ENCODE data around the gene HNRNPAB. TPM values are rescaled to one million over a fixed set of nuclear protein-coding genes. Genes with fewer than 3 reads are reported as not detected.

Gene HNRNPAB
- total and polyA plus RNA-seq, 2 experiments from 2014 or later: 154 to 224 TPM

GRCh38 chr5:178201927-178202235 is 2.5 kb upstream of the HNRNPAB start:
- DNase-seq (ENCODE audit: low read depth in 1 of 2, low spot score in 1 of 2): no peak
- Histone ChIP-seq H3K27ac (no peak overlapping the region), H3K27me3 (no peaks in the 10 kb centered on the region), H3K4me1 (ENCODE audit: low read depth) (peaks cover 9% of the 10 kb centered on the region), H3K9me3 (ENCODE audit: low read depth) (no peaks in the 10 kb centered on the region), H3K36me3 (peaks cover 8% of the 10 kb centered on the region), H3K4me3 (no peak overlapping the region)
- no peak for TF ChIP-seq CTCF (IDR thresholded peaks at IDR 0.05; ENCODE audit: low read depth, low read length)

- H3K4me3 ChIP-seq: no peak overlapping the region
- H3K27ac ChIP-seq: no peak overlapping the region
- no peak for DNase-seq (ENCODE audit: low read depth in 1 of 2, low spot score in 1 of 2)
- H3K9me3 ChIP-seq (ENCODE audit: low read depth): no peaks in the 10 kb centered on the region
- peaks cover 9% of the 10 kb centered on the region for H3K4me1 ChIP-seq (ENCODE audit: low read depth)
- H3K27me3 ChIP-seq: no peaks in the 10 kb centered on the region
- no peak for TF ChIP-seq CTCF (IDR thresholded peaks at IDR 0.05; ENCODE audit: low read depth, low read length)
- H3K36me3 ChIP-seq: peaks cover 12% of the 10 kb centered on the region
These were observed 1.8 kb upstream of the HNRNPAB start for GRCh38 chr5:178202541-178202940.

GRCh38 chr5:178203670-178204181 is 607 bp upstream of the HNRNPAB start:
- H3K27me3 ChIP-seq: no peaks in the 10 kb centered on the region
- peaks cover 9% of the 10 kb centered on the region for H3K4me1 ChIP-seq (ENCODE audit: low read depth)
- no peak overlapping the region for H3K27ac ChIP-seq
- no peak for DNase-seq (ENCODE audit: low read depth in 1 of 2, low spot score in 1 of 2)
- peak overlapping the region; percentile 94 for H3K4me3 ChIP-seq
- no peak for TF ChIP-seq CTCF (IDR thresholded peaks at IDR 0.05; ENCODE audit: low read depth, low read length)
- no peaks in the 10 kb centered on the region for H3K9me3 ChIP-seq (ENCODE audit: low read depth)
- H3K36me3 ChIP-seq: peaks cover 24% of the 10 kb centered on the region

- Histone ChIP-seq H3K9me3 (ENCODE audit: low read depth) (no peaks in the 10 kb centered on the region), H3K27me3 (no peaks in the 10 kb centered on the region), H3K4me1 (ENCODE audit: low read depth) (peaks cover 9% of the 10 kb centered on the region), H3K27ac (peak overlapping the region; percentile 92), H3K36me3 (peaks cover 38% of the 10 kb centered on the region), H3K4me3 (peak overlapping the region; percentile 94)
- DNase-seq (ENCODE audit: low read depth in 1 of 2, low spot score in 1 of 2): peak; percentile 82 to 86
- TF ChIP-seq CTCF (IDR thresholded peaks at IDR 0.05; ENCODE audit: low read depth, low read length): no peak
These were observed 809 bp downstream of the HNRNPAB start for GRCh38 chr5:178204935-178205748.

GRCh38 chr5:178205749-178206047 is 1.4 kb downstream of the HNRNPAB start:
- Histone ChIP-seq H3K27ac (no peak overlapping the region), H3K36me3 (peaks cover 44% of the 10 kb centered on the region)

More at GRCh38 chr5:178205749-178206047, 1.4 kb downstream of the HNRNPAB start:
- H3K9me3 ChIP-seq (ENCODE audit: low read depth): no peaks in the 10 kb centered on the region
- H3K27me3 ChIP-seq: no peaks in the 10 kb centered on the region
- peak overlapping the region; percentile 94 for H3K4me3 ChIP-seq
- DNase-seq (ENCODE audit: low read depth in 1 of 2, low spot score in 1 of 2): no peak
- H3K4me1 ChIP-seq (ENCODE audit: low read depth): peaks cover 9% of the 10 kb centered on the region
- TF ChIP-seq CTCF (IDR thresholded peaks at IDR 0.05; ENCODE audit: low read depth, low read length): no peak

Data from cardiac muscle cell (in vitro differentiated cells and primary cell).